HPDE6-E6E7 (cell line): ENCODE results near the gene MYO19.
A peak's percentile ranks its signal among the peaks of the same experiment; 100 is the strongest.
"Not testable (repeated sequence)": the region's sequence is repeated elsewhere in the genome, so short reads cannot be mapped to it uniquely, and the experiment has no call there.

Experiments used
- DNase-seq: peaks from one replicate; pipeline ENCODE4 v3.0.0; 2011; ENCODE audit warnings: missing footprints; ENCODE audit errors: extremely low spot score

Gene MYO19

DNA sequence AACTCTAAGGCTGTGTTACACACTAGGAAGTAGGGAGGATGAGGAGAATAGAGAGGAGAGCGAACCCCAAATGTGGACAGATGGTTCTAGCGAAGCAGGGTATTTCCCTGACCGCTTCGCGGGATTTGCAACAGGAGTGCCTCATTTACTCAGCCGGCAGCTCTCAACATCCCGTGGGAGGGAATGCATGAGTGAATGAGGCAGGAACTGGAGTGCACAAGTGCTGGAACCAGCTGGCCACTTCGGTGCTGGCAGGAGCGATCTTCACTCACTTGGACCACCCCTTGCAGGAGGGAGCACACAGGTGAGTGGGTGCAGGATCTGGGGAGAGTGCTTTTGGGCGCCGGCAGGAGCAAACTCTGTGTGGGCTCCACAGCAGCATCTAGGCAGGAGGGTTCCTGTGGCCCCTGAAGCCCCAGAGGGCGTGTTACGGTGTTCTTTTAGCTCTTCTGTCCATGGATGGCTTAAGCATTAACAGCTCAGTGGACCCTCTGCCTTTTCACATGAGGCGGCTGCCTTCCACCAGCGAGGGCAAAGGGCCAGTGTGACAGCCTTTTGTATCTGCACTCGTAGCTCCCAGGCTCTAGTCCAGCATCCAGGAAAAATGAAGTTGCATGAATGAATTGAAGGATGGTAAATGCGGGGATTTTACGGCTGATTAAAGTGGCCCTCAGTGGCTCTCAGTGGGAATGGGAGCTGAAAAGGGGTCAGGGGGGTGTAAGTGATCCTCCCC is 65.6 kb downstream of the MYO19 start:
- no peak for DNase-seq

DNA sequence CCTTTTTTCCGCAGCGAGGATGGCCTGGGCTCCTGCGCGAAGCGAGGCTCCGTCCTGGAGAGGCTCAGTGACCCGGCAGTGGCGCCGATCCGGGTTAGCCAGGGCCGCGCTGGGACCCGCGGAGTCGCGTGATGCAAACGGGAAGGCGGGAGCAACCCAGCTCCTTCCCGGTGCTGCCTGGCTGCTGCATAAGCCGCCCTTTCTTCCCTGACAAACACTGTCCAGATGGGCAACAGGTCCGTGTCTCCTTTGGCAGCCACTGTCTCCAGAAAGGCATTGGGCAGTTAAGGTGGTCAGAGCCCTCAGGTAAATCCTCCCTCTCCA is 69.9 kb downstream of the MYO19 start:
- DNase-seq = no peak

DNA sequence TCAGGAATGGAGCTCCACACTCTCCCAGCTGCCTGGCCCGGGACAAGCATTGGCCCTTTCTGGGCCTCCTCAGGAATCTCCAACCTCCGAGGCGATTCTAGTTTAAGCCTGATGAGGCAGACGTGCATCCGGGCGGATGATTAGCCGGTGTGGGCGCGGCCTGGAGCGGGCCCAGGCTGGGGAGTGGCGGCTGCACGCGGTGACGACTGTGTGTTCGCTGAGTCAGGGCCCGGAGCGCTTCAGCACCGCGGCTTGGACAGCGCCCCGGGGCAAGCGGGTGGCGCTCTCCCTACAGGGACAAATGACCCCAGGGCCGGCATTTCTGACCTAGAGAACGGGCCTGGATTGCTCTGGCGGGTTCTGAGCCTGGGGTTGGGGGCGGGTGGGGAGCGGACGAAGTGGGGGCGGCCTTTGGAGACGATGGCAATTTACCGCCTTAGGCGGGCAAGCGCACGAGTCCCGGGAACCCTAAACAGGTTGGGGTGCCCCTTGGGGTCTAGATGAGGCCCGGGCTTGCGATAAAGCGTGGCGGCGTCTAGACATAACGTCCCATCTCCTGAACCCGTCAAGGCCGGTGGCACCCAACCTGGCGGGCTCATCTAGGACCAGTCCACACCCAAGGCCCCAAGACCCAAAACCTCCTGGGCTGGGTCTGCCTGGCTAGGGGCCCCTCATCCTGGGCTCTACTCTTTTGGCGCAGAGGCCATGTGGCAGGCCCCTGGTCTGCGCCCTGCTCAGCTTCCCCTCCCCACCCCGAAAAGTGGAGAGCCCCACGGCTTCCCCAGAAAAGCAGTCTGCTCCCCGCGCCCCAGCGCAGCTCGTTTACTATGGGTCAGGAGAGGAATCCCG is 70.5 kb downstream of the MYO19 start:
- peak; percentile 86 for DNase-seq

DNA sequence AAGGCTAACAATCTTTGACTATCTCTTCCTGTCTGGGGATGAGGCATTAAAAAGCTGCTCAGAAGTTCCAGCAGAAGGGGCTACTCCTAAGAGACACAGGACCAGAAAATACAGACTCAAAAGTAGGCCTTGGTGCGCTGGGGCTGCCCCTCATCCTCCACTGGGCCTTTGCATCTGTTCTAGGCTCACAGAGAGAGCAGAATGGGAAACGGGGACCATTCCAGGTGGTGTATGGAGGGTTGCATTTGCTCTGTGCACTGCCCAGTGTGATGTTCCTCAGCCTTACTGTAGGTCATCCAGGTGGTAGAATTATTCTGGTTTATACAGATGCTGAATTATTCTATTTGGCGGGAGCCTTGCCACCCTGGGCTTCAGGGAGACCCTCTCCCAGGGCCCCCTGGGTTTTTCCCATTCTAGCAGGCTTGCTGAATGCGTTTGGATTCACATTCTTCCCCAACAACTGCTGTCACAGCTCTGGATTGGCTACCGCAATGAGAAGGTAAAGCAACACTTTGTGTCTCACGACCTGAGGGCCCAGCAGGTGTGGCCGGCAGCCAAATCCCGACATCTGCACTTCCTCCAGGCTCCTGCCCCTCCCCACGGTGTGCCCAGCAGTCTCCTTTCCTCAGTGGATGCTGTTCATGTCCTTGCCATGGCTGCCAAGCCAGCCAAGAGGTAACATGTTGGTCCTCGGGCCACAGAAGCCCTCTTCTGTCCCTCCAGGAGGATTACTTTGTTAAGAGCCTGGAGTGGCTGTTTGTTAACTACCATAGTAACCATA is 73.1 kb downstream of the MYO19 start:
- DNase-seq = no peak

DNA sequence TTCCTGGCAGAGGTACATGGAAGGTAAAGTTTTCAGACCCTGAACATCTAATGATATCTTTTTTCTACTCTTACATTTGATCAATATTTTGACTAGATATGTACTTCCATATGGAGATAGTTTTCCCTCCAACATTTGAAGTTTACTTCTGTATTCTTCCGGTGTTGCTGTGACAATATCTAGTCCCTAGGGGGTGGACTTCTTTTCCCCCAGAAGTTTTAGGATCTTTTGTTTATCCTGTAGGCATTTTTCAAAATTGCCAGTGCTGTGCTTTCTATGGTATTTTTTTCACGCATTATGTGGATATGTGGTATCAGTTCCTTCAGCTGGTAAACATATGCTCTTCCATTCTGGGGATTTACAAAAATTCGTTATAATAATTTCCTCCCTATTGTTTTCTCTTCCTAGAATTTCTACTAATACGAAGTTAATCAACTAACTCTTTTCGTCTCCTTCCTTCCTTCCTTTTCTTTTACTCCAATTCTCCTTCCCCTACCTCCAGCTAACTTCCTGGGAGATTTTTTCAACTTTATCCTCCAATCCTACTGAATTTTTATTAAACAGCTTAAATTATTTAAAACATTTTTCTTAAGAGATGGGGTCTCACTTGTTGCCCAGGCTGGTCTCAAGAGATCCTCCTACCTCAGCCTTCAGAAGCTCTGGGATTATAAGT is 74.3 kb downstream of the MYO19 start:
- no peak for DNase-seq

DNA sequence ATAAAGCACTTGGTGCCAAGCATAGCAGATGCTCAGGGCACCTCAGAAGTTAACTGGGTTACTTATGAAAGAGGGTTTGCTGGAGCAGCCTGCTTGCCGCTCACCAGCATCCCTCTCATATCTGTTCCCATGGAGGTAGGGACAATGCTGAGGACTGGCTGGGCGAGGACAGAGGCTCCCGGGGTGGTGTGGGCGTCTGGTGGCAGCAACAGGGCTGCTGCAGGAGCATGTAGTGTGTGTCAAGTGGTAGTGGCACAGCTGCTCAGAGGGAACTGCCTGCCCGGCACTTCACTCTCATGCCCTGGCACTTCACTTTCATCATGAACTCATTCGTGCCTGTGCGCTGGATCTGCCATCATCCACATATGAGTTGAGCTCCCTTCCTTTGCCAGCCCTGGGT is 75.1 kb downstream of the MYO19 start:
- no peak for DNase-seq

DNA sequence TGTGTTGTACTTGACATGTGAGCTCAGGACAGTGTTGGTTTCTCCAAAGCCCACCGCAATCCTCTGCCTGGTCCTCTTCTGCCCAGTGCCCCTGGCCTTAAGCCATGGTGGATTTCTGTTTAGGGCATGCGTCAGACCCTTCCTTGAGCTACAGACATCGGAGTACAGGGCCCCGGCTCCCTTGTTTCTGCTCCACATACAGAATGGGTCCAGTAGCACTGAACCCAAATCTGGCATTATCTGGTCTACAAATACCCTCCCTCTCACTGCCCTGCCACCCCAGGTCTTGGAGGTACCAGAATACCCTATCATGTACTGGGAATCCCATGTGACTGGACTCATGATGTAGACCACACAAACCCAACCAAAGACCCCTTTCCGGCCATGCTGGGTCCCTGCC is 75.6 kb downstream of the MYO19 start:
- no peak for DNase-seq

DNA sequence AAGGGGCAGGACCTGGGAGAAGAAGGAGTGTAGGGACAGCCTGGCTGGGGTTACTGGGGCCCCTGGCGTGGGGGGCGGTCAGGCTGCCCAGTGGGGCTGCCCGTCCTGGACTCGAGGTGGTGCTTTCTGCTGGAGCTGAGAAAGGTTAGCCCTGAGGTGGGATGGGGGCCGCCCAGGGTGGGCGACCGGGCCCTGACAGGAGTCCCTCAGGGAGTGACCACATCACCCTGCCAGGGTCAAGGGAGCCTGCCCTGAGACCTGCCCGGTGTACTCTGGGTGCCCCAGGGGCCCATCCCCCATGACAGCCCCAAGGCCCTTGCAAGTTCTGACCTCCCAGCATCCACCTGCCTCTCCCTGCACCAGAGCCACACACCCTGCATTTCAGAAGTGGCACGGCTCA is 77.0 kb downstream of the MYO19 start:
- DNase-seq = not testable (repeated sequence)

DNA sequence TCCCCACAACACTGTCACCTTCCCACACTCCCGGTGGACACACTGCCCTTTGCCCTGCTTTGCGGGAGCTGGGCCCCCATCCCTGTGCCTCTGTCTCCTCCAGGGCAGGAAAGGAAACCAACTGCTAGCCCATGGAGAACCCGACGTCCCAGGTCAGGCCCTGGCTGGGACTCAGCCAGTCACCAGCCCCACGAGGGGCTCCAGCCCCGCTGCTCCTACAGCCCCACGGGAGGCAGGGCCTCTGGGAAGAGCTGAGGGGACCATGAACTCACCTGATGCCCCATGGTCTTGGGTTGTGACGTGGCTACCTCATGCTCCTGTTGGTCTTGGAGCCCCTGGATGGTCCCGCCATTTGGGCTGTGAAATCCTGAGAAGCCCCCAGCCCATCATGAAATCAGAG is 81.8 kb downstream of the MYO19 start:
- not testable (repeated sequence) for DNase-seq

DNA sequence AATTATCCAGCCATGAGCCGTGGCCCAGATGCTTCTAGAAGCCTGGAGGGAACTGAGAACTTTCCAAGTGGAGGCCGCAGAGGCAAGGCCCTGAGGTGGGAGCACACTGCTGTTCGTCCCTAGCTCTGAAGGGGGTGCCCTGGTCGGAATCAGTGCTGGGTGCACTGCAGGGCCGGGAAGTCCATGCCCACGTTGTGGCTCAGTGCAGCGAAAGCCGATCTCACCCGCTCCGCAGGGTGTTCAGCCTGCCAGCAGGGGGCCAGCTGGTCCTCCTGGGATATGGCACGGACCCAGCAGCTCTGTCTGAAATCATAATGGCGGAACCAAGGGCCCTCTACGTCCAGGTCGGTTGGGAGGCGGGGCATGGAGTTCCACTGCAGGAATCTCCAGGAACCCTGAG is 84.7 kb downstream of the MYO19 start:
- not testable (repeated sequence) for DNase-seq
